ENCODE data around the gene CEPT1. TPM values are rescaled to one million over a fixed set of nuclear protein-coding genes. Genes with fewer than 3 reads are reported as not detected.

CEPT1 gene
- polyA plus RNA-seq, 1 of the 3 experiments (the other 2 are of a cell fraction) = 11.6 TPM

- peaks cover 6% of the 10 kb centered on the region for H3F3A ChIP-seq (replicated peaks; ENCODE audit: insufficient read depth)
- ChIA-PET POLR2A (no interaction called here), CTCF (interaction anchor here (1.4 kb wide), 1 partner anchor 13 kb away, joined by 3 read pairs; no protein-coding TSS in a partner anchor)
- no peaks in the 10 kb centered on the region for H3K9me3 ChIP-seq
- no peaks in the 10 kb centered on the region for H3K27me3 ChIP-seq (ENCODE audit: insufficient read depth)
- H3K9ac ChIP-seq = no peak overlapping the region
- no peaks in the 10 kb centered on the region for H3K79me2 ChIP-seq (ENCODE audit: insufficient read depth)
- peaks cover 0 to 14% of the 10 kb centered on the region in 2 experiments; a peak in 1 of 4 replicates for H3K4me1 ChIP-seq (ENCODE audit: control insufficient read depth in 1 of 2, insufficient read depth in 2 of 2, low read depth in 1 of 2, low read length in 1 of 2)
- no peak for DNase-seq
- H3K36me3 ChIP-seq (replicated peaks in 1 of 2; ENCODE audit: control insufficient read depth in 1 of 2, insufficient read depth in 2 of 2, low read length in 1 of 2) = peaks cover 70 to 82% of the 10 kb centered on the region in 2 experiments
- H3K4me3 ChIP-seq (ENCODE audit: low read depth in 2 of 2, low read length in 1 of 2) = no peak overlapping the region
- no peak overlapping the region for H3K4me2 ChIP-seq
- no peak overlapping the region for H3K27ac ChIP-seq (ENCODE audit: low read depth in 2 of 2, low read length in 1 of 2)
- TF ChIP-seq RFX5 (IDR thresholded peaks at IDR 0.05; ENCODE audit: low read length) (no peak), NFIC (IDR thresholded peaks at IDR 0.05; ENCODE audit: borderline replicate concordance) (no peak), FOXJ3 (CRISPR knock-in tag; IDR thresholded peaks at IDR 0.05) (no peak), ELF1 (IDR thresholded peaks at IDR 0.05) (no peak), RAD21 (IDR thresholded peaks at IDR 0.05; ENCODE audit: low read length) (no peak), GABPA (IDR thresholded peaks at IDR 0.05; ENCODE audit: low read depth) (no peak)
- TF ChIP-seq, protein P1, sequence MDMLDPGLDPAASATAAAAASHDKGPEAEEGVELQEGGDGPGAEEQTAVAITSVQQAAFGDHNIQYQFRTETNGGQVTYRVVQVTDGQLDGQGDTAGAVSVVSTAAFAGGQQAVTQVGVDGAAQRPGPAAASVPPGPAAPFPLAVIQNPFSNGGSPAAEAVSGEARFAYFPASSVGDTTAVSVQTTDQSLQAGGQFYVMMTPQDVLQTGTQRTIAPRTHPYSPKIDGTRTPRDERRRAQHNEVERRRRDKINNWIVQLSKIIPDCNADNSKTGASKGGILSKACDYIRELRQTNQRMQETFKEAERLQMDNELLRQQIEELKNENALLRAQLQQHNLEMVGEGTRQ (IDR thresholded peaks at IDR 0.05; ENCODE audit: borderline replicate concordance, low read depth, low read length) = no peak
- no peaks in the 10 kb centered on the region for H4K20me1 ChIP-seq (ENCODE audit: insufficient read depth)
- H2AFZ ChIP-seq (ENCODE audit: low read depth) = no peak overlapping the region
- H3K9me2 ChIP-seq = no peaks in the 10 kb centered on the region
These were observed 34.0 kb downstream of the CEPT1 start for GRCh38 chr1:111174070-111174469.

- no peaks in the 10 kb centered on the region for H3K79me2 ChIP-seq (ENCODE audit: insufficient read depth)
- H3K36me3 ChIP-seq (replicated peaks in 1 of 2; ENCODE audit: control insufficient read depth in 1 of 2, insufficient read depth in 2 of 2, low read length in 1 of 2) = peaks cover 60 to 80% of the 10 kb centered on the region in 2 experiments
- H3K4me1 ChIP-seq (ENCODE audit: control insufficient read depth in 1 of 2, insufficient read depth in 2 of 2, low read depth in 1 of 2, low read length in 1 of 2) = peaks cover 0 to 14% of the 10 kb centered on the region in 2 experiments; a peak in 1 of 4 replicates
- WGBS (ENCODE audit: low lambda C conversion rate) = 95% methylated on average over 3 of the region's 3 CpGs
- no peak overlapping the region for H3K4me3 ChIP-seq (ENCODE audit: low read depth in 2 of 2, low read length in 1 of 2)
- H3F3A ChIP-seq (replicated peaks; ENCODE audit: insufficient read depth) = peaks cover 6% of the 10 kb centered on the region
- no peaks in the 10 kb centered on the region for H4K20me1 ChIP-seq (ENCODE audit: insufficient read depth)
- no peak overlapping the region for H3K4me2 ChIP-seq
- no peak overlapping the region for H2AFZ ChIP-seq (ENCODE audit: low read depth)
- no peaks in the 10 kb centered on the region for H3K27me3 ChIP-seq (ENCODE audit: insufficient read depth)
- DNase-seq = no peak
- no peak overlapping the region for H3K27ac ChIP-seq (ENCODE audit: low read depth in 2 of 2, low read length in 1 of 2)
- no peak overlapping the region for H3K9ac ChIP-seq
- TF ChIP-seq YY1 (IDR thresholded peaks at IDR 0.05; ENCODE audit: low read depth) (no peak), MAX (IDR thresholded peaks at IDR 0.05; ENCODE audit: low read depth) (no peak), POLR2AphosphoS5 (IDR thresholded peaks at IDR 0.05; ENCODE audit: low read depth, low read length) (no peak), RXRA (IDR thresholded peaks at IDR 0.05; ENCODE audit: borderline replicate concordance, low read depth) (no peak), MEF2A (IDR thresholded peaks at IDR 0.05; ENCODE audit: borderline replicate concordance, low read depth) (no peak), SMC3 (IDR thresholded peaks at IDR 0.05; ENCODE audit: low read depth, low read length) (no peak), JUND (IDR thresholded peaks at IDR 0.05) (no peak), FOXM1 (IDR thresholded peaks at IDR 0.05; ENCODE audit: low read depth) (no peak), USF1 (IDR thresholded peaks at IDR 0.05; ENCODE audit: borderline replicate concordance, low read depth) (no peak), GABPA (IDR thresholded peaks at IDR 0.05; ENCODE audit: low read depth) (no peak), CHD2 (IDR thresholded peaks at IDR 0.05; ENCODE audit: low read length, partially characterized antibody) (no peak), FOSL2 (IDR thresholded peaks at IDR 0.05; ENCODE audit: borderline replicate concordance, low read depth) (no peak), SIN3A (IDR thresholded peaks at IDR 0.05; ENCODE audit: borderline replicate concordance, low read depth, low read length) (no peak), MXI1 (IDR thresholded peaks at IDR 0.05; ENCODE audit: low read depth, low read length) (no peak), ELF1 (IDR thresholded peaks at IDR 0.05) (no peak), NRF1 (IDR thresholded peaks at IDR 0.05; ENCODE audit: low read depth, low read length) (no peak), TEAD4 (IDR thresholded peaks at IDR 0.05; ENCODE audit: borderline replicate concordance, insufficient read depth) (no peak), FOXJ3 (CRISPR knock-in tag; IDR thresholded peaks at IDR 0.05) (no peak), RAD21 (IDR thresholded peaks at IDR 0.05; ENCODE audit: low read length) (no peak), REST (IDR thresholded peaks at IDR 0.05; ENCODE audit: low read depth, low read length) (no peak)
- H3K9me2 ChIP-seq = no peaks in the 10 kb centered on the region
- ChIA-PET CTCF (no interaction called here), POLR2A (no interaction called here)
- no peaks in the 10 kb centered on the region for H3K9me3 ChIP-seq
These were observed 35.3 kb downstream of the CEPT1 start for GRCh38 chr1:111175349-111175748.
